Epithelial cell of umbilical artery (primary cell): ENCODE results near the gene RAB34. TPM values are rescaled to one million over a fixed set of nuclear protein-coding genes. Genes with fewer than 3 reads are reported as not detected.

Experiments used
- total RNA-seq: library from RNA; depleted of rRNA; stranded (reverse); fragments of >200 nt; gene quantifications from 2 replicates; pipeline ENCODE4 v1.2.3, GENCODE V29; 2014

Gene RAB34, protein sequence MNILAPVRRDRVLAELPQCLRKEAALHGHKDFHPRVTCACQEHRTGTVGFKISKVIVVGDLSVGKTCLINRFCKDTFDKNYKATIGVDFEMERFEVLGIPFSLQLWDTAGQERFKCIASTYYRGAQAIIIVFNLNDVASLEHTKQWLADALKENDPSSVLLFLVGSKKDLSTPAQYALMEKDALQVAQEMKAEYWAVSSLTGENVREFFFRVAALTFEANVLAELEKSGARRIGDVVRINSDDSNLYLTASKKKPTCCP
- total RNA-seq, result 137 and 157 TPM in 2 replicates

DNA sequence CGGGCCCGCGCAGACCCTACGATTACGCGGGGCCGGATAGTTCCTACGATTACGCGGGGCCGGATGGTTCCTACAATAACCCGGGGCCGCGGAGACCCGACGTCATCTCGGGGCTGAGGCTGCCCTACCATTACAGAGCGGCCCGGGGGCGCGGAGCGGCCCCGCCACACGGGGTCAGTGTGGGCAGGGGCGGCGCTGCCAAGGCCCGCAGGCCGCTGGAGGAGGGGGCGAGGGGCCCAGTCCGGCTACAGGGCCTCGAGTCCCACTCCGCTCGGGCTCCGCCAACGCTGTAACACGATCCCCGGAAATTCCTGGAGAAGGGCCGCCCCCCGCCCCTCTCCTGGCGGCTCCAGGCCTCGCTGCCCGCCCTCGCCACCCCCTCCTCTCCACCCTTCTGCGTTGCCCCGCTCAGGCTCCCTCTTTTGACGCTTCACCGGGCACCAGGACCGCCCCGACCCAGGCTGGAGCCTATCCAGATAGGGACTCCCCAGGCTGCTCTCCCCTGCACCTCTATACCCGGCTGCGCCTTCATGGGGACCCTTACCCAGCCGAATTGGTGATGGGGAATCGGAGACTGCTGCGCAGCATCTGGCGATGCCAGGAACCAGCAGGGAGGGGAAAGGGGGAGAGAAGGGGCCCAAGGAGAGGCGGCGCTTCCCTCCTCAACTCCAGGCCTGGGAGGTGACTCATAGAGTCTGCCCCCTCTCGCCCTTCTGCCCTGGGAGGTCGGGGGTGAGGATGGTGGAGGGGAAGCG lies at the start of gene RAB34:
Gene RAB34 (minus strand): TSS at position 291 of the 755 bp plus-strand sequence. CDS start 602 bp downstream, outside the sequence.

DNA sequence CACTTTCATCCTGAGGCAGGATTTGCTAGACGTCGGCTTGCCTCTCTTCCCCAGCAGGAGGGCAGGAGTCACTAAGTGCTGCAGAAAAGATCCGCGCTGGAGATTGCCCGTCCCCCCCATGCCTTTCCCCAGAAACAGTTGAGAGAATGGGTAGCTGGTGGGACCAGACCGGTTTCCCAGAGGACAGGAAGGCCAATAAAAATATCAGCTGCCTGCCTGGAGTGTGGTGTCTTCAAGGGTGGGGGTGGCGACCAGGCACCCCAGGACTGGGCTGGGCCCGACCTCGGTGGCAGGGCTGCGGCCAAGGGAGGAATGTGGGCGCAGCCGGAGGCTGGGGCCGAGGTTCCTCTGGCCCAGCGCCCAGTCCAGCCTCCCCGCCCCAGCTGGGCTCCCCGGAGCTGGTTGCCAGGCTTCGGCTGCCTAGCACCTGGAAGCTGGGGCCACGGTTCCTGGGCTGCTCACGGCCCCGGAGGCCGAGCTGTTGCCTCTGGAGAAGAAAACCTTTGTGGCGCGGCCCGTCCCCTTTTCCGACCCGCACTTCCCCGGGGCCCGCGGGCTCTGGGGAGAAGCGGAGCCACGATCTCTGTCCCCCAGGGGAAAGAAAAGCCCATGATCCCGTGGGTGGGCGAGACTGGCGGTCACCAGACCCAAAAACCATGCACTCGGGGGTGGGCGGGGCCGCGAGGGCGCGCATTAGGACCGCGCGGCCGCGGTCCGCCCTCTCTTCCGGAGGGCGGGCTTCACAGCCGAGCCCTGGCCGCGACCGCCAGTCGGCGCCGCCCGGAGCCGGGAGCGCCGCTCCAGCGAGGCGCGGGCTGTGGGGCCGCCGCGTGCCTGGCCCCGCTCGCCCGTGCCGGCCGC lies 25.8 kb upstream of the RAB34 start, which contains the start of gene TRAF4:
Gene TRAF4 (plus strand): TSS at position 769 of the 861 bp plus-strand sequence. CDS start 102 bp downstream, outside the sequence.

DNA sequence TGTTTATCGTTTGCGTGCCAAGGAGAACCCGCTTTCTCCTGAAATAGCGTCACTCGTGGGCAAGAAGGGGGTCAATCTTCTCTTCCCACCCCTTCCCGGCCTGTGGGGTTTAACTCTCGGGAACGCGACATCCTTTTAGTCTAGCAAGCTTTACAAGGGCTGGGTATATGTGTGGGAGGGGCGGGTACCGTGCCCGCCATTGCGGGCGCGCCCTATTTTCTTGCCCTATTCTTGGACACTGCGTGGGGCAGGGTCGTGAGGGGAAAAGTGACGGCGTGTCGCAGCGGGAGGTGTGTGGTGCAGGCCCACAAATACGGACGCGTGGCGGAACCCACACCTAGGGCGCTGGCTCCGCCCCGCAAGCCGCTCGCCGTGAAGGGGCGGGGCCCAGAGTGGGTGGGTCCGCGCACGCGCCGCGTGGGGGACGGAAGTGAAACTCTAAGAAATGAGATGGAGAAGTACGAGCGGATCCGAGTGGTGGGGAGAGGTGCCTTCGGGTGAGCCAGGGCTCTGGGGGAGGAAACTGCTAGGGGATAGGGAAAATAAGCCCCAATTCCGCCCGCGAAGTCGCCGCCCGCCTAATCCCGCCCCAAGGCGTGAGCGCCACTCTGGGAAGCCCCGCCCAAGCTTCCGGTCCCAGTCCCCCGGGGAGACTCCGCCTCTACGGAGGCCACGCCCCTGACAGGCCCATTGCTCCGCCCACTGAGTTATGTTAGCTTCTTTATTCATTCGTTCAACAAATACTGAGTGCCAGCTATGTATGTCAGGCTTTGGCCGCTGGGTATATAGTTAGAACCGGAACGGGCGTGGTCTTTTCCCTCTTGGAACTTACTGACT lies 10.9 kb upstream of the RAB34 start, which contains the start of gene NEK8:
Gene NEK8 (plus strand): TSS at position 425 of the 837 bp plus-strand sequence. CDS start 26 bp downstream, at position 451.

DNA sequence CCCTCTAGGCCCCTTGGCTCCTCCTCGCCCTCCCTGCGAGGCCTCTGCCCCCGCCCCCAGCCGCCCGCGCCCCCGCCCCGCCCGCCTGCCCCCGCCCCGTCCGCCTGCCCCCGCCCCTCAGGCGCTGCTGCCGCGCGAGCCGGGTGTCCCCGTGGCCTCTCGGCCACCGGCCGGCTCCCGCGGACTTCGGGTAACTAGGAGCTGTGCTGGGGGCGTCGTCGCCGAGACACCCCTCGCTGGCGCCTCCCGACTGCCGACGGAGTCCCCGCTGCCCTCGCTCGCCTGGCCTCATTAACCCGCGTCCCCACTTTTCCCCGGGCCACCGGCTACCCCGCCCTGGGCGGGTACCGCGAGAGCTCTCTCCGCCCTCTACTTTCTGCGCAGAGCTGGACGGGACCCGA lies 8.6 kb upstream of the RAB34 start, which contains the start of gene TLCD1:
Gene TLCD1 (minus strand): TSS at position 8 of the 401 bp plus-strand sequence. CDS start 136 bp downstream, outside the sequence.

DNA sequence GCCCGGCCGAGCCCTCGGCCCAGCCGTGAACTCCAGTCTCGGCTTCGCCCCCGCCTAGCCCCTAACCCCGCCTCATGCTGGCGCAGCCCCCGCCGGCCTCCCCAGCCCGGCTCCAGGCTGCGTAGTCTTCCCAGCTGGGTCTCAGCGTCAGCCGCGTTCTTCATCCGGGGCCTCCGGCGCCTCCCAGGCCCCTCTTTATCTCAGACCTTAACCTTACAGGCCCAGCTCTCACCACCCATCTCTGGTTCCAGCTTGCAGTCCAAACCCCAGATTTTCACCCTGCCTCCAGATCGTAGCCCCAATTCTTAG lies 6.0 kb downstream of the RAB34 start, which contains the start of gene PROCA1:
Gene PROCA1 (minus strand): TSS at position 166 of the 309 bp plus-strand sequence. CDS start 228 bp downstream, outside the sequence.

Other genes starting within 250 kb of the RAB34 start
- gene SLC13A2, start 244.2 kb downstream of the RAB34 start, total RNA-seq, result not detected in 2 replicates
- gene FOXN1, start 211.5 kb downstream of the RAB34 start, total RNA-seq, result not detected in 2 replicates
- 16.2 and 28.6 TPM in 2 replicates for gene UNC119, start 165.2 kb downstream of the RAB34 start, total RNA-seq
- 55.9 and 69.9 TPM in 2 replicates for gene PIGS, start 146.3 kb downstream of the RAB34 start, total RNA-seq
- gene ALDOC, start 141.0 kb downstream of the RAB34 start, total RNA-seq, result 19.8 and 41.9 TPM in 2 replicates
- gene SPAG5, start 118.8 kb downstream of the RAB34 start, total RNA-seq, result 29.2 and 37.8 TPM in 2 replicates
- gene RSKR, start 103.7 kb downstream of the RAB34 start, total RNA-seq, result 2.6 and 4.9 TPM in 2 replicates
- 156 and 164 TPM in 2 replicates for gene BLTP2, start 72.7 kb downstream of the RAB34 start, total RNA-seq
- gene SDF2, start 56.0 kb downstream of the RAB34 start, total RNA-seq, result 72.0 and 76.0 TPM in 2 replicates
- 26.3 and 31.3 TPM in 2 replicates for gene SUPT6H, start 55.7 kb downstream of the RAB34 start, total RNA-seq
- 0.65 and 1.5 TPM in 2 replicates for gene PROCA1, start 6.0 kb downstream of the RAB34 start, total RNA-seq
- 376 and 820 TPM in 2 replicates for gene RPL23A, start 2.1 kb upstream of the RAB34 start, total RNA-seq
- 1.6 and 1.7 TPM in 2 replicates for gene TLCD1, start 8.4 kb upstream of the RAB34 start, total RNA-seq
- gene NEK8, start 10.9 kb upstream of the RAB34 start, total RNA-seq, result 1.6 and 2.0 TPM in 2 replicates
- 33.7 and 46.4 TPM in 2 replicates for gene TRAF4, start 26.1 kb upstream of the RAB34 start, total RNA-seq
- 2.7 and 4.2 TPM in 2 replicates for gene FAM222B, start 124.9 kb upstream of the RAB34 start, total RNA-seq
- 37.4 and 48.2 TPM in 2 replicates for gene ERAL1, start 137.1 kb upstream of the RAB34 start, total RNA-seq
- 62.7 and 82.4 TPM in 2 replicates for gene FLOT2, start 179.9 kb upstream of the RAB34 start, total RNA-seq
- gene DHRS13, start 185.2 kb upstream of the RAB34 start, total RNA-seq, result 6.5 and 14.0 TPM in 2 replicates
- gene PHF12, start 233.7 kb upstream of the RAB34 start, total RNA-seq, result 7.1 and 9.0 TPM in 2 replicates